HG03558 (cell line): ENCODE measurements around the gene SLC25A48.
"Not testable (repeated sequence)": the region's sequence is repeated elsewhere in the genome, so short reads cannot be mapped to it uniquely, and the experiment has no call there.

Experiments
- ATAC-seq: cut with Tn5 transposase; IDR thresholded peaks from one replicate; pipeline ENCODE4 v1.9.1; 2021; ENCODE audit warnings: moderate number of reproducible peaks; ENCODE audit not compliant: unreplicated experiment; ENCODE audit errors: extremely low read depth

SLC25A48 gene

DNA sequence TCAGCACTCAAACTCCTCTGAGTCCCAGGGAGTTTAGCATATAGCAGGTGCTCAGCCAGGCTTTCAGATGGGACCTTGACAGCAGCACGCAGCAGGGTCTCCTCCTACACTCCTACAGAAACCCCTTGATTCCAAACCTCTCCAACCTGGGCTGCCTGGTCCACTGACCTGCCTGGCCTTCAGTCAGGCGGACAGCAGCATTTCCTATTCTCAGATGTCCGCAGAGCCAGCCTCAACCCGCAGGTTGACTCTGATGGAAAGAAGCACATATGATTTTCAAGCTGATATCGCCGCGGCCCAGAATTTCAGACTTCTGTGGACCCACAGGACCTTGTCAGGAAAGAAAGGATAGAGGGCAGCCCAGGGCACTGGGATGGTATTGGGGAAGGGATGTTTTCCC is 5.3 kb upstream of the SLC25A48 start:
- ATAC-seq = no peak

DNA sequence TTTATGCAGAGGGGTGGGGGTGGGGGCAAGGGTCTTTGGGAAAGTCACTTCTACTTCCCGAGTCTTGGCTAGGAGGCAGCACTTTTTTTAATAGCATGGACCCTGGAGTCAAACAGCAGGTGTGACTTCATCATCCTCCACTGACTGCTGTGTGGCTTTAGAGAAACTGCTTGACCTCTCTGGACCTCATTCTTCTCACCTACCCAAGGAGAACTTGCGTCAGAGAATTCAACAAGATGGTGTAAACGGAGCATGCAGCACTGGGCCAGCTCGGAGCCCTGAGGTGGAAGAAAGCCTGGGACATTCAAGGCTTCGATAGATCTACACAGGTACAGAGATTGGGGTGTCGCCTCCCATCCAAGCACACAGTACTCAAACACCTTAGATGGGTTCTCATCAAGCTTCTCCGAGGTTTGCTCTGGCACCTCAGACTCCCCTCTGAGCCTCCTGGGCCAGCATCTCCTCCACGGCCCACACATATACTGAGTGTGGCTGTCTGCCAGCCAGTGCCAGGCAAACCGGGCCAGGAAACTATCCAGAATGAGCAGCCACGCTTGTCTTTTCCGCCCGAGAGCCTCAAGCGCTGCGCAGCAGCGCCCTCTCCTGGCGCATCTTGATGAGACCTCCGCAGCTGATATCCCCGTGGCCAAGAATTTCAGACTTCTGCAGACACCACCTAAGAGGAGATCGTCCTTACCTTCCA is 4.6 kb upstream of the SLC25A48 start:
- no peak for ATAC-seq

DNA sequence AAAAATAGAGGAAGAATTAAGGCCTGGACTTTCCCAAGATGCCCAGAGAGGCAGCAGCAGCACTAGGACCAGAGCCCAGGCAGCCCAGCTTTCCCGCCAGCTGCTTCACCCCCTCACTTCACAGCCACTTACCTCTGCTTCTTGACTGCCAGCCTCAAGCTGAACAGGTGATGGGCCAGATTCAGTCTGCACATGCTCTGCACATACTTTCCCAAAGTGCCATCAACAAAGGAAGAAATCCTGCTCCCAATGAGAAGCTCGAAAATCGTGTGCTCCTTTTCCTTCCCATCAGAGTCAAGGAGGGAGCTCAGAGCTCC is 4.1 kb upstream of the SLC25A48 start:
- no peak for ATAC-seq

DNA sequence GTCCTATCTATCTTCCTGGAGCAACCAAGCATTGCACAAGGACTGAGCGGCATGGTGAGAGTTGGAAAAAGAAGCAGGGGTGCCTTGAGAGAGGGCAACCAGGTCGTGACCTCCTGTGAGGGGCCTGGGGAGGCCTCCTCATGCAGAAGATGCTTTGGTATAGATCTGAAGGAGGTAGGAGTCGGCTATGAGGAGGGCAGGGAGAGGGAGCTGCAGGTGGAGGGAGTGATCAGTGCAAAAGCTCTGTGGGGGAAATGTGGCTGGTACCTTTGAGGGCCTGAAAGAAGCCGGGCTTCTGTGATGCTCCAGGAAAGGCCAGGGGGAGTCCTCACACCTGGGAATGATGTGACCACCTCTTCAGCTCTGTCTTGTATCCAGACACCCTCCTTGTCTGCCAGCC is 3.6 kb upstream of the SLC25A48 start:
- no peak for ATAC-seq

DNA sequence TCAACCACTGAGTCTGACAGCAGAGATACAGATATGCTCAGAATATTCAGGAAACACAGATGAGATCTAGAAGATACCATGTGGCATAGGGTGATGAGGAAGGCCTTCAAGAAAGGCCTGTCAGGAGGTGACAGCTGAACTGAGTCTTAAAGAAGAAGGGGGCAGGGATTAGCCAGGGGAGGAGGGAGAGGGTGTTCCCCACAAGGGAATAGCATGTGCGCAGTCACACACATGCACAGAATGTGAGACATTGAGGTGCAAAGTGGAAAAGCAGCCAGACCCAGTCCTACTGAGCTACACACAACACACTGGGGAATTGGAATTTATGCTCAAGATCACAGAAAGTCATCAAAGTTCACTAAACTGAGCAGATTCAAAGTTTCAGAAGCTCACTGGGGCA is 3.0 kb upstream of the SLC25A48 start:
- ATAC-seq = no peak

DNA sequence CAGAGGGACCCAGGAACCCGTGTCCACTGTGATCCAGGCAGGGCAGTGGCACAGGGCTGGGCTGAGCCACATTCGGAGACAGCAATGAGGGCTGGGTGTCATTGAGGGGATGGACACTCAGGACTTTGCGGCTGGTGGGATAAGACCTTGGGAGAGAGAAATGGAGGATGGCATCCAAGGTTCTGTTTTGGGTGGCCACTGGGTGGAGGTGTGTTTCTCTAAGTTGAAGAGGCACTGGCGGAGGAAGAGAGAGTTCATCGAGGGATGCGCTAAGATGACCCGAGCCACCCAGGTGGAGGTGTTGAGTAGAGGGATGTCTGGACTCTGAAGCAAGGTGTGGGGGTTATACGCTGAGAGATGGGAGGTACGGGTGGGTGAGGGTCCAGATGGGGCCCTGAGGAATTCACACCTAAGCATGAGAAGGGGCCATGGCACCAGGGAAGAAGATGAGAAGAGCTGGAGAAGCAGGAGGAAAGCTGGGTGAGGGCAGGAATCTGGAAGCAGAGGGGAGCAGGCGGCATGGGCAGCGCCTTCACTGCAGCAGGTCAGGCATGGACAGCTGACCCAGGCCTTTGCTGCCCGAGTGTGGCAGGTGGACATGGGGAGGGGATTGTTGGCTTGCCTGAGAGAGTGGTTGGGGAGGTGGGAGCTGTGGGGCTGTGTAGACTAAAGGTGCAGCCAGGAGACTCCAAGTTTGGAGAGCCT is 2.5 kb upstream of the SLC25A48 start:
- no peak for ATAC-seq

DNA sequence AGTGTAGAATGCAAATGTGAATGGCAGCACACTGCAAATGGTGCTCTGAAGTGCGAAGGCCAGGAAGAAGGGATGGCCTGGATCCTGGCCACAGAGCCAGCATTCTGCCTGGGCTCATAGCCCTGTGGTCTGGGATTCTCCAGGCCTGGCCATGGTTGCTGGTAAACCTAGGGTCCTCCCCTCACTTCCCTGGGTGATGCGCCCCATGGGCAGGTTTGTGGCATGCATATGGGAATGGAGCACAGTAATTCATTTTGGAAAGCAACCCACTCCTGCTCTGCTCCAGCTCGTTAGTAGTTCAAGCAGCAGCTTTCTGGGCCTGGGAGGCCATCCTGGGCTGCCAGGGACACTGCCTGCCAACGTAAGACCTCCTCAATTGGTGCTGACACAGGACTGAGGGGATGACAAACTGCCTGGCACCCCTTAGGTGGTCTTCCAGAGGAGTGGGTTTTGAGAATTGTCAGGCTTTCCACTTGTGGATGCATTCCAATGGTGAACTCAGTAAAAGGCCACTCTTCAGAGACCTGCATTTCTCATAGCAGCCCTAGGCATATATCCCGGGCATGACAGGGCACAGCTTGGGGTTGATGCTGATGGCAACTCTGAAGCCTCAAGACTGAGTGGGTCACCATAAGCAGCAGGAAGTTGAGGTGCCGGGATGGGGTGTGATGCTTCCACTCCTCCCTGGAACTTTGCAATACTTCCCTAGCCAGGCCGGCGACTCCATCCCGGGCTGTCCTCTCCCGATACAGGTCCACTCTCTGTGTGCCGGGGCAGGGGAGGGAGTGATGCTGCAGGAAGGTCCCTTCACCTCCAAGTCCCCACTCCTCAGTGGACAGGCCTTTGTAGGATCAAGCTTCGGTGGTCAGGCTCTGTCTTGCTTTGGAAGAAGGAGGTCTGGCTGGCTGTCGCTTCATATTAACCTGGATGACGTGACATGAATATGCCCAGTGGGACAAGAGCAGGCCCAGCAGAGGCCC is 1.2 kb upstream of the SLC25A48 start:
- no peak for ATAC-seq

DNA sequence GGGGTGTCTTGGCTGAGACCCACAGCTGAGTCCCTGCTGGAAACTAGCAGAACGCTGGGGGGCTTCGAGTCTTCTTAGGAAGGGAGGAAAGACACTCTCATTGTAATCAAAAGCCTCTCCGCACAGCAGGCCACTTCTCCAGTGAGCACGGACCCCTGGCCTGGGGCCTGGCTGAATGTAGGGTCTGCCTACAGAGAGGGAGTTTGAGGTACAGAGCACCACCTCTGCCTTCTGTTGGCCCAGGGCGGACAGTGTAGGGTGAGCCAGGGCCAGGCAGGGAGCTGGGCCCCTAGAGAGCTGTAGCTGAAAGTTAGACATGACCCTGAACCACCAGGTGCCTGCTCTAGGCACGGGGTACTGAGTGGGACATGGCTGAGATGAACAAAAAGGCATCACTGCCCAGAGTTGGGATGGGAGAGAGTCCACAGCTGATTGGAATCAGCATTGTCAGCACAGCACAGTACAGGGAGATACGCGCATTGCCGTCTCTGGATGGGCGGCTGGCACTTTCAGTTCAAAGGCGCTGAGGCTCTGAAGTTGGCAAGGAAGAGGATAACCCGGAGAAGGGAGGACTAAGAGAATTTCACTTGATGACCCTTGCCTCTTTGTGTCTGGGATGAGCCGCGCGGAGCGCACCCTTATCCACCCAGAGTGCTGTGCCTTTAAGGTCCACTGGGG is 363 bp upstream of the SLC25A48 start:
- ATAC-seq = no peak

DNA sequence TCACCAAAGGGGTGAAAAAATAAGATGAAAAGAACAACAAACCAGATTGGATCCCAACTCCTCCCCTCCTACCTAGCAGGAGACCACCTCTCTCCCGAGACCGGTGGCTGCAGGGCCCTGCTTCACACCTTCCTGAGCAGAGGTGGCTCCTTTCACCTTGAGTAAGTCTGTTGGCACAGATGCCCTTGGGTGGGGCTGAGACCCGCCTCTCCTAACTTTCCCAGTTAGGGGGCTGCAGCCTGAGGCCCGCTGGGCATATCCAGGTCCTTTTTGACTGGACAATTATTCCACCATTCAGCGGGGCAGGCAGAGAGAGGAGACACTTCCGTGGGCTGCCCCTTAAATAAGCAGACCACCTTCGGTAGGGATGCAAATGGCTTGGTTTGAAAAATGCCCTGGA is 1.3 kb downstream of the SLC25A48 start:
- no peak for ATAC-seq

DNA sequence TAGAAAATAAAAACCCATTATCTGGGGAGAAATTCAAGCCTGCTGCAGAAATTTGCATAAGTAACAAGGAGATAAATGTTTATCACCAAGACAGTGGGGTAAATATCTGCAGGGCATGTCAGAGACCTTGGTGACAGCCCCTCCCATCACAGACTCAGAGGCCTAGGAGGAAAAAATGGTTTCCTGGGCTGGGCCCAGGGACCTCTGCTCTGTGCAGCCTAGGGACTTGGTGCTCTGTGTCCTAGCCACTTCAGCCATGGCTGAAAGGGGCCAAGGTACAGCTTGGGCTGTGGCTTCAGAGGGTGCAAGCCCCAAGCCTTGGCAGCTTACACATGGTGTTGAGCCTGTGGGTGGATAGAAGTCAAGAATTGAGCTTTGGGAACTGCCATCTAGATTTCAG is 3.9 kb downstream of the SLC25A48 start:
- not testable (repeated sequence) for ATAC-seq

DNA sequence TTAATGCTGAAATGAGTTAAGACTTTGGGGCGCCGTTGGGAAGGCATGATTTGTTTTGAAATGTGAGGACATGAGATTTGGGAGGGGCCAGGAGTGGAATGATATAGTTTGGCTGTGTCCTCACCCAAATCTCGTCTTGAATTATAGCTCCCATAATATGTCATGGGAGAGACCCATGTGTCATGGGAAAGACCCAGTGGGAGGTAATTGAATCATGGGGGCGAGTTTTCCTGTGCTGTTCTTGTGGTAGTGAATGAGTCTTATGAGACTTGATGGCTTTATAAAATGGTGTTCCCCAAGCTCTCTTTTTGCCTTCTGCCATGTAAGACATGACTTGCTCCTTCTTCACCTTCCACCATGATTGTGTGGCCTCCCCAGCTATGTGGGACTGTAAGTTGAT is 5.1 kb downstream of the SLC25A48 start:
- no peak for ATAC-seq

DNA sequence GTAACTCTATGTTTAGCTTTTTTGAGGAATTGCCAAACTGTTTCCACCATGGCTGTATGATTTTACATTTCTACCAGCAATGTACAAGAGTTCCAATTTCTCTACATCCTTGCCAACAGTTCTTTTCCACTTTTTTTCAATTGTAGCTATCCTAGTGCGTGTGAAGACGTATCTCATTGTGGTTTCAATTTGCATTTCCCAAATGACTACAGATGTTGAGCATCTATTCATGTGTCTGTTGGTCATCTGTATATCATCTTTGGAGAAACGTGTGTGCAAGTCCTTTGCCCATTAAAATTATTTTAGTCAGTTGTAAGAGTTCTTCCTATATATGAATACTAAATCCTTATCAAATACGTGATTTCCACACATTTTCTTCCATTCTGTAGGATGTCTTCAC is 6.5 kb downstream of the SLC25A48 start:
- no peak for ATAC-seq

DNA sequence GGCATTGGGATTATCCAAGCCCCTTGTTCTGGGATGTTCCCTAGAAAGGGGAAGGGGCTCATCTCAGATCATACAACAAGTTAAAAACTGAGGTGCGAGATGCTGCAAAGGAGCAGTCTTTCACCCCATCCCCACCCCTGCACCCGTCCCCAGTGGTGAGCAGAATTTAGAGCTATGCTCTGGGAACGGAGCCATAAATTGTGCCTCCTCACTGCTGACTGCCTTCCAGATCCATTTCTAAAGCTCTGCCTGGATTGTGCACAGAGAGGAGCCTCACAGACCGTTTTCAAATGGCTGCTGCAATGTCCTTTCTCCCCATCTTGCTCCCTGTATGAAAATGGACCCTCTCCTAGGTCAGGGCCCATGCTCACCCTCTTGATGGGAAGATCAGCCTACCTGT is 8.3 kb downstream of the SLC25A48 start:
- no peak for ATAC-seq

DNA sequence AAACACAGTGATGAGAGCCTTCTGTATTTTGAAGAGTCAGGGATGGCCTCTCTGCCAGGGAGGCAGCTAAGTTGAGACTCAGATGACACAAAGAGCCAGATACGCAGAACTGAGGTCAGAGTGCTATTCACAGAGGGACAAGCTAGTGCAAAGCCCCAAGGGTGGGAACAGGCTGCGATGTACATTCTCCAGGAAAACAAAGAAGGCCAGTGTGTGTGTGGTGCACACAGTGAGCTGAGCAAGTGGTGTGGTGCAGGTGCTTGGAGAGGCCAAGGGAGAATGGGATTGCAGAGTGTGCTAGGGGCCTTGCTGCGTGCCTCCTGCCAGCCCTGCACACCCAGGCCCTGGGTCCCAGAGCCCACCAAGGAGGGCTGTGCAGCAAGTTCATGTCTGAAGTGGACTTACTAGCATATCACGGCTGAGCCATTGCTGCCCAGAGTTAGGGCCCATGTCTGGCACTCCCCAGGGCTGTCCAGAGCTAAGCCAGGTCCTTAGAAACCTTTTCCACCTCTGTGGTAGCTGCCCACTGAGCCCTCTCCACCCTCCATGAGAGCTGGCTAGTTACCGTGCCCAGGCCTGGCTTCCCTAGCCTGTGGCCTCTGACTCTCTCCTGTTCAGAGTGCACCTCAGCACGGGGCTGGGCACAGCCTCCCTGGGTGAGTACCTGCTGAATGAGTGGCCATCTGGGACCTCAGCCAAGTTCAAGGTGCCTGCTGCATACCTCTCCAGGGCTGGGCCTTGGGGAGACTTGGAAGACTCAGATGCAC is 9.3 kb downstream of the SLC25A48 start:
- no peak for ATAC-seq

DNA sequence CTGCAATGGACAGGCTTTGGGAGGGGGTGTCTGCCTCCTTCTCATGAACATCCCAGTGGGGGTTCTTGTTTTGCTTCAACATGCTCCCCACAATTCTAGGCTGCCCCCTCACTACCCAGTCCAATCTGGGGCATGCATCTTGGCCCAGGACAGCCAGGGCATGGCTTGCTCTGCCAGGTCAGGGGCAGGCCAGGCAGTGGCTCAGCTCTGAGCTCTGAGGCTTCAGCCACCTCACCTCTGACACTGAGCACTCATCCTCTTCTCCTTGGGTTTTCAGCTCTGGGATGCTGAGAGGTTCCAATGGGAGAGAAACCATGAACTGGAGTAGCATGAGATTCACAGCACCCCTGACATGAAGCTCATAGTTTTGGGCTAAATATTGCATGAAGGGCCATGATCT is 11.8 kb downstream of the SLC25A48 start:
- no peak for ATAC-seq

DNA sequence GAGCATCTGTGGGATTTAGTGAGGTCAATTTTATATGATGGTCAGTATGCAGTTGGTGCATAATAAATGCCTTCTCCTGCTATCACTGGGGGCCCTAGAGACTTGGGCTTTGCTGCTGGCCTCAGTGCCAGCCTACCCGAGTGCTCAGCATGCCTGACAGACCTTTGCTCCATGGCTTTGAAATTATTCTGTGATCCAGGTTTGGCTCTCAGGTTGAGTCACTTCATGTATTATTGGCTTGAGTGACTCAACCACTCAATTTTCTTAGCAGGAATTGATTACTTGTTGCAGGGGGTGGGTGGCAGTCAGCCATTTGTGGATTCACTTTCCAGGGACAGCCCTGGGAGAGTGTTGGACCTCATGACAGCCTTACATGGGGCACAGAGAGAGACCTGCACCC is 13.5 kb downstream of the SLC25A48 start:
- ATAC-seq = no peak

DNA sequence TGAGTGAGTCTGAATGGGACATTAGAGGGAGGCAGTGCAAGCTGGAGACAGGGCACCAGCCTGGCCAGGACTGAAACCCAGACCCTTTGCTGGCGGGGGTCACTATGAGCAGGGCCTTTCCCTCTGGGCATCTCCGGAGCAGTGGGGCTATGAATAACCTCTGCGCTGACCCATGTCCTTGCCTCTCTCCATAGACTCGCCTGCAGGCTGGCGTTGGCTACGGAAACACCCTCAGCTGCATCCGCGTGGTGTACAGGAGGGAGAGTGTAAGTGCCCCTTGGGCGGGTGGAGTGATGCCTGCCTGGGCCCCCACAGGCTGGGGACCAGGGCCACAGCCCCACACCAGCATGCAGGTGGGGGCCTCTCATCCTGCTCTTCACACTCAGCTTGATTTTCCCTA is 15.8 kb downstream of the SLC25A48 start:
- no peak for ATAC-seq

DNA sequence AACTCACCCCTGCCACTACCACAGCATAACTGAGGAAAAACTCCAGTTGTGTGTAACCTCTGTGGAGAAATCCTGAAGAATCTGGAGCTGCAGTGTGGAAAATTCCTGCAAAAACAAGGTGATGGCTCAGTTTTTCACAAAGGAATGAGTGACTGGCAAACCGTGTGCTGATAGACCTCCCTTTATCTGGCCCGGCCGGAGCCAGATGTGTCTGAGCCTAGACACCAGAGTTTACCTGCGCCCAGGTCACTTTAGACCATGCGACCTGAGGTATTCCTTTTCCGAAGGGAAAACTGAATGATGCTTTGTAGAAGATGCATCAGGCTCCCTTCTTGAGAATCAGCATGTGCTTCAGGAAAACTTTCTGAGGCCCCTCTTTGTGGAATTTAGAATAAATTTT is 16.2 kb downstream of the SLC25A48 start:
- no peak for ATAC-seq

DNA sequence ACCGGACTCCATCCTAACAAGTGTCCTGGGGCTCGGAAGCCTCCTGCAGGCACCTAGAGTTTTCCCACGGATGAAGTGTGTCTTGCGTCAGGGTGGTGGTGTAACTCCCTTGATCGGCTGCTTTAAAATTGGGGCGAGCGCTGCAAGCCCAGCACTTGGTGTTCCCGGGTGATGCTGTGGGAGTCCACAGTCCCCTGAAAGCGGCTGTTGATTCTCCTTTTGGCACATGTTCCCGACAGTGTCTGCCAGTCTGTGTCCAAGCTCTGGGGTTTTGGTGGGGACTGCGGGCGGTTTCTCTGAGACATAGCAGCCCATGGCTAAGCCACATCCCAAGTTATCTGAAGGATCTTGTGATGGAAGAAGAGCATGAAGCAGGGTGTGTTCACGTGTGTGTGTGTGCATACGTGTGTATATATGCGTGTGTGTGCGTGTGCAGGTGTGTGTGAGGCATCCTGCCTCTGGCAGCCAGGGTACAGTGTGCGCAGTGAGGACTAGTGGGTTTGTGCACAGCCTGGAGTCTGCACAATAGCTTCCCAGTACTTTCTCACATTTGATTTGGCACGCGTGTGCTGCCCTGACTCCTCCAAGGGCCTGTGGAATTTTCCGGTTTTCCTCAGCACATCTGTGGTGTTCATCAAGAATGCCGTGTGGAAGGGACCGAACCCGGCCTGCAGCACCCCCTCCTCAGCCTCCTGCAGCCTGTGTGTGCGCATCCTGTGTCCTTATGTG is 16.9 kb downstream of the SLC25A48 start:
- ATAC-seq = no peak
